ENCODE data around the gene CALCB. TPM values are rescaled to one million over a fixed set of nuclear protein-coding genes. Genes with fewer than 3 reads are reported as not detected.

CALCB gene
- total and polyA plus RNA-seq, 2 donors (not counting 3 experiments of a cell fraction or from before 2014, with no cell fraction given): not detected

GRCh38 chr11:15127341-15127740, 53.9 kb downstream of the CALCB start:
- FAIRE-seq: no peak
- H3K79me2 ChIP-seq (ENCODE audit: control insufficient read depth, insufficient read depth, low read length): no peaks in the 10 kb centered on the region
- TF ChIP-seq POLR2AphosphoS5 (IDR thresholded peaks at IDR 0.05; ENCODE audit: insufficient read depth, low read depth, low read length): no peak
- DNase-seq (ENCODE audit: low read depth, low spot score): no peak
- no peak overlapping the region for H3K4me3 ChIP-seq (replicated peaks in 1 of 3; ENCODE audit: insufficient read depth in 1 of 3, low read depth in 1 of 3, low read length in 3 of 3)
- no peak overlapping the region for H2AFZ ChIP-seq (ENCODE audit: low read depth, low read length)
- no peak overlapping the region for H3K27ac ChIP-seq (ENCODE audit: insufficient read depth, low read depth, low read length)
- dilution Hi-C loops (cut with MboI; ENCODE audit: extremely low pct_ligation_motif_present, low sequenced_read_pairs): no loop called here
- H3K36me3 ChIP-seq (ENCODE audit: control insufficient read depth in 2 of 2, extremely low read depth in 1 of 2, insufficient read depth in 2 of 2, low read length in 2 of 2): no peaks in the 10 kb centered on the region
- H4K20me1 ChIP-seq (replicated peaks; ENCODE audit: control insufficient read depth, extremely low read depth, insufficient read depth, low read length): no peaks in the 10 kb centered on the region
- no peak overlapping the region for H3K9ac ChIP-seq (replicated peaks; ENCODE audit: extremely low read depth, insufficient read depth, low read length)
- intact Hi-C loops (cut with micrococcal nuclease): no loop called here
- no peaks in the 10 kb centered on the region for H3K27me3 ChIP-seq (ENCODE audit: control insufficient read depth in 2 of 2, insufficient read depth in 2 of 2, low read length in 2 of 2)
- no peaks in the 10 kb centered on the region for H3K4me1 ChIP-seq (ENCODE audit: control insufficient read depth, extremely low read depth, insufficient read depth, low read length)
- POLR2A ChIA-PET: no interaction called here
- H3K9me1 ChIP-seq (replicated peaks; ENCODE audit: control insufficient read depth, extremely low read depth, insufficient read depth, low read length): no peaks in the 10 kb centered on the region
- no TSS peak for BruUV-seq (replicated peaks)
- no peaks in the 10 kb centered on the region for H3K9me3 ChIP-seq (replicated peaks; ENCODE audit: control insufficient read depth, insufficient read depth, low read length)
- no peak overlapping the region for H3K4me2 ChIP-seq (ENCODE audit: insufficient read depth, low read length)
- CTCF ChIA-PET: interaction anchor here (1.4 kb wide), 1 partner anchor 27 kb away, joined by 3 read pairs; no protein-coding TSS in a partner anchor

Other genes starting within 250 kb of the CALCB start
- 8.0 and 11.6 TPM in 2 replicates for gene CYP2R1, start 181.4 kb upstream of the CALCB start, total RNA-seq
- gene CYP2R1, start 181.4 kb upstream of the CALCB start, polyA plus RNA-seq: 5.8 and 6.5 TPM in 2 replicates
- not detected in 2 replicates for gene CALCA, start 101.2 kb upstream of the CALCB start, total RNA-seq
- not detected in 2 replicates for gene CALCA, start 101.2 kb upstream of the CALCB start, polyA plus RNA-seq
- not detected in 2 replicates for gene INSC, start 41.3 kb downstream of the CALCB start, total RNA-seq
- gene INSC, start 41.3 kb downstream of the CALCB start, polyA plus RNA-seq: not detected in 2 replicates

All from endothelial cell of umbilical vein (primary cell).